ENCODE measurements around the gene DPH1.

Gene DPH1

GRCh38 chr17:1992541-1992940 is 37.4 kb upstream of the DPH1 start:
- no peak for TF ChIP-seq CTCF (IDR thresholded peaks at IDR 0.05; ENCODE audit: insufficient read depth, missing control alignments)
- FAIRE-seq (no peak), DNase-seq (ENCODE audit: insufficient read length, low spot score) (no peak)

- FAIRE-seq (no peak), DNase-seq (ENCODE audit: insufficient read length, low spot score) (no peak)
- TF ChIP-seq CTCF (IDR thresholded peaks at IDR 0.05; ENCODE audit: insufficient read depth, missing control alignments) = no peak
Observed at GRCh38 chr17:1994707-1995106, 35.2 kb upstream of the DPH1 start.

- FAIRE-seq = no peak
- TF ChIP-seq CTCF (IDR thresholded peaks at IDR 0.05; ENCODE audit: insufficient read depth, missing control alignments) = no peak
- no peak for DNase-seq (ENCODE audit: insufficient read length, low spot score)
Observed at GRCh38 chr17:1995321-1995892, 34.5 kb upstream of the DPH1 start.

GRCh38 chr17:1995907-1996799 is 33.8 kb upstream of the DPH1 start:
- no peak for FAIRE-seq
- no peak for DNase-seq (ENCODE audit: insufficient read length, low spot score)
- TF ChIP-seq CTCF (IDR thresholded peaks at IDR 0.05; ENCODE audit: insufficient read depth, missing control alignments) = no peak

GRCh38 chr17:1996800-1997288 is 33.1 kb upstream of the DPH1 start:
- FAIRE-seq = no peak
- no peak for TF ChIP-seq CTCF (IDR thresholded peaks at IDR 0.05; ENCODE audit: insufficient read depth, missing control alignments)
- DNase-seq (ENCODE audit: insufficient read length, low spot score) = no peak

- no peak for FAIRE-seq
- DNase-seq (ENCODE audit: insufficient read length, low spot score) = no peak
- TF ChIP-seq CTCF (IDR thresholded peaks at IDR 0.05; ENCODE audit: insufficient read depth, missing control alignments) = no peak
Observed at GRCh38 chr17:1997289-1997926, 32.5 kb upstream of the DPH1 start.
